IMR-90 (cell line): ENCODE results near the gene KANSL3. TPM values are rescaled to one million over a fixed set of nuclear protein-coding genes. Genes with fewer than 3 reads are reported as not detected.

Experiments used
- ATAC-seq: fragments of 200-7000 bp; cut with Tn5 transposase; 2 replicates; pipeline ENCODE4 v1.9.1; 2020; ENCODE audit warnings: low read depth, mild to moderate bottlenecking, moderate library complexity
- BruUV-seq: library from RNA; stranded (reverse); fragments of 400-500 nt; replicated peaks from 2 replicates; lab custom pipeline; 2021; lab: Mats Ljungman, UMichigan
- CTCF ChIA-PET: fragments of 300-600 bp; formaldehyde crosslinking; extraction: SDS; loops from one replicate; lab custom pipeline; 2021; ENCODE audit warnings: antibody characterized with exemption; lab: Yijun Ruan, JAX
- POLR2A ChIA-PET: fragments of 300-600 bp; sonication (Branson Sonifier 250); formaldehyde crosslinking; loops from one replicate; lab custom pipeline; 2022; ENCODE audit warnings: antibody characterized with exemption; ENCODE audit not compliant: unreplicated experiment; lab: Charles Lee
- DNase-seq: peaks from one replicate; pipeline ENCODE4 v3.0.0; 2013
- H2AFZ ChIP-seq: replicated peaks from 2 replicates; pipeline ENCODE3; 2013; ENCODE audit warnings: low read length, mild to moderate bottlenecking; ENCODE audit not compliant: poor library complexity
- H2AK5ac ChIP-seq: 2 replicates; pipeline ENCODE4 v1.6.1; 2013; ENCODE audit warnings: low read depth, low read length, inconsistent platforms
- H2AK9ac ChIP-seq: replicated peaks from 2 replicates; pipeline ENCODE3; 2013; ENCODE audit warnings: mild to moderate bottlenecking, low read depth, low read length, moderate library complexity; ENCODE audit not compliant: poor library complexity
- H2BK120ac ChIP-seq: 2 replicates; pipeline ENCODE4 v1.6.1; 2013; ENCODE audit warnings: low read depth, low read length, inconsistent platforms
- H2BK15ac ChIP-seq: 3 replicates; pipeline ENCODE4 v1.6.1; 2013; ENCODE audit warnings: low read depth, low read length, inconsistent platforms
- H2BK20ac ChIP-seq: 2 replicates; pipeline ENCODE4 v1.6.1; 2013; ENCODE audit warnings: low read depth, mild to moderate bottlenecking, inconsistent platforms, low read length, moderate library complexity
- H2BK5ac ChIP-seq: 2 replicates; pipeline ENCODE4 v1.6.1; 2013; ENCODE audit warnings: mild to moderate bottlenecking, low read depth, low read length, inconsistent platforms; ENCODE audit not compliant: poor library complexity, severe bottlenecking
- H3K14ac ChIP-seq: replicated peaks from 2 replicates; pipeline ENCODE4 v1.6.1; 2013; ENCODE audit warnings: low read depth, low read length, inconsistent platforms
- H3K18ac ChIP-seq: 2 replicates; pipeline ENCODE4 v1.6.1; 2013; ENCODE audit warnings: low read depth, low read length, control low read depth
- H3K23ac ChIP-seq: 2 replicates; pipeline ENCODE4 v1.6.1; 2013; ENCODE audit warnings: low read depth, low read length, inconsistent platforms
- H3K27ac ChIP-seq: 2 replicates; pipeline ENCODE4 v1.5.1; 2013; ENCODE audit warnings: mild to moderate bottlenecking, control low read depth, low read length; ENCODE audit not compliant: insufficient read depth
- H3K27me3 ChIP-seq: 2 replicates; pipeline ENCODE4 v1.6.1; 2013; ENCODE audit warnings: low read length; ENCODE audit not compliant: control insufficient read depth, insufficient read depth
- H3K36me3 ChIP-seq: 2 replicates; pipeline ENCODE4 v1.6.1; 2013; ENCODE audit warnings: low read length, mixed read lengths; ENCODE audit not compliant: control insufficient read depth, insufficient read depth
- H3K4ac ChIP-seq: 2 replicates; pipeline ENCODE4 v1.6.1; 2013; ENCODE audit warnings: low read depth, low read length, inconsistent platforms
- H3K4me1 ChIP-seq: 2 replicates; pipeline ENCODE4 v1.6.1; 2013; ENCODE audit warnings: low read length, mixed read lengths; ENCODE audit not compliant: control insufficient read depth, insufficient read depth
- H3K4me2 ChIP-seq: 2 replicates; pipeline ENCODE4 v1.6.1; 2013; ENCODE audit warnings: low read depth, mild to moderate bottlenecking, control low read depth, low read length, moderate library complexity
- H3K4me3 ChIP-seq: 2 replicates; pipeline ENCODE4 v1.5.1; 2013; ENCODE audit warnings: low read depth, mild to moderate bottlenecking, control low read depth, low read length, moderate library complexity; ENCODE audit not compliant: insufficient read depth
- H3K56ac ChIP-seq: 2 replicates; pipeline ENCODE4 v1.6.1; 2013; ENCODE audit warnings: low read length, inconsistent platforms; ENCODE audit not compliant: insufficient read depth; ENCODE audit errors: extremely low read depth
- H3K79me1 ChIP-seq, 2 experiments: 2 replicates each; pipeline ENCODE4 v1.6.1; 2013; ENCODE audit warnings: low read length in 2 of 2, inconsistent platforms in 1 of 2, low read depth in 1 of 2
- H3K9ac ChIP-seq: 2 replicates; pipeline ENCODE4 v1.6.1; 2013; ENCODE audit warnings: low read depth, low read length, control low read depth
- H3K9me1 ChIP-seq: 2 replicates; pipeline ENCODE4 v1.6.1; 2013; ENCODE audit warnings: low read length, inconsistent platforms; ENCODE audit not compliant: insufficient read depth
- H3K9me3 ChIP-seq: 2 replicates; pipeline ENCODE4 v1.6.1; 2013; ENCODE audit warnings: low read length; ENCODE audit not compliant: control insufficient read depth, insufficient read depth
- H4K20me1 ChIP-seq: 2 replicates; pipeline ENCODE4 v1.6.1; 2013; ENCODE audit warnings: low read length, inconsistent platforms; ENCODE audit not compliant: insufficient read depth
- H4K5ac ChIP-seq: 2 replicates; pipeline ENCODE4 v1.6.1; 2013; ENCODE audit warnings: mild to moderate bottlenecking, low read depth, low read length, control low read depth
- H4K8ac ChIP-seq, 2 experiments: 2 replicates each; pipeline ENCODE4 v1.6.1; 2013; ENCODE audit warnings: low read depth in 2 of 2, low read length in 2 of 2, control low read depth in 1 of 2, inconsistent platforms in 1 of 2
- H4K91ac ChIP-seq: 2 replicates; pipeline ENCODE4 v1.6.1; 2013; ENCODE audit warnings: low read depth, low read length, inconsistent platforms; ENCODE audit not compliant: insufficient read depth
- BHLHE40 ChIP-seq: fragments of 150-350 bp; IDR thresholded peaks from 2 replicates; pipeline ENCODE4 v1.6.1; 2016; ENCODE audit warnings: mild to moderate bottlenecking, low read depth, low read length
- CEBPB ChIP-seq: IDR thresholded peaks from 2 replicates; pipeline ENCODE4 v1.6.1; 2012; ENCODE audit warnings: low read depth, low read length, improper control_type of control experiment
- MAFK ChIP-seq: IDR thresholded peaks from 2 replicates; pipeline ENCODE4 v1.6.1; 2012; ENCODE audit warnings: low read depth, low read length, improper control_type of control experiment
- MAZ ChIP-seq: IDR thresholded peaks from 2 replicates; pipeline ENCODE4 v1.6.1; 2012; ENCODE audit warnings: low read depth, mild to moderate bottlenecking, low read length, improper control_type of control experiment, moderate library complexity, borderline replicate concordance
- POLR2A ChIP-seq: IDR thresholded peaks from 2 replicates; pipeline ENCODE4 v1.6.1; 2012; ENCODE audit warnings: mild to moderate bottlenecking, low read depth, low read length
- RFX5 ChIP-seq: IDR thresholded peaks from 2 replicates; pipeline ENCODE4 v1.8.0; 2012; ENCODE audit warnings: low read depth, mild to moderate bottlenecking, low read length, moderate library complexity
- WGBS, 2 experiments: methylation state at CpG; one replicate each; pipeline versions ENCODE4 v1.1.5 to v1.1.7; 2013; ENCODE audit warnings: missing lambda C conversion rate in 2 of 2; ENCODE audit not compliant: insufficient read length in 1 of 2; ENCODE audit errors: extremely low coverage in 2 of 2; 5-methylcytosine and 5-hydroxymethylcytosine counted together
- dilution Hi-C: fragments of 300-500 bp; cut with HindIII; formaldehyde crosslinking; loops from one replicate; pipeline ENCODE4 v1.14.3; 2018; ENCODE audit warnings: low sequenced_read_pairs; ENCODE audit not compliant: unreplicated experiment
- in situ Hi-C: fragments of 300-500 bp; cut with MboI; formaldehyde crosslinking; loops from 3 replicates; pipeline ENCODE4 v1.14.3; 2019; ENCODE audit warnings: low sequenced_read_pairs, inconsistent platforms, mixed read lengths
- intact Hi-C: fragments of 100-400 bp; cut with micrococcal nuclease; formaldehyde crosslinking; loops from 2 replicates; pipeline ENCODE4 v1.10.0; 2022
- polyA plus RNA-seq, 3 experiments: library from polyadenylated mRNA; depleted of rRNA; stranded (reverse); fragments of >200 nt; gene quantifications; 2 replicates each; pipeline ENCODE4 v1.2.3, GENCODE V29; 2012; ENCODE audit warnings: low replicate concordance in 1 of 3
- total RNA-seq: library from RNA; depleted of rRNA; stranded (reverse); fragments of >200 nt; gene quantifications from 2 replicates; pipeline ENCODE4 v1.2.3, GENCODE V29; 2012
- TF ChIP-seq, protein P1 (sequence below): conservative IDR thresholded peaks from 2 replicates; pipeline ENCODE4 v1.5.1; 2012; ENCODE audit warnings: mild to moderate bottlenecking, low read depth, low read length, improper control_type of control experiment
- TF ChIP-seq, protein P2 (sequence below): fragments of 150-350 bp; IDR thresholded peaks from 2 replicates; pipeline ENCODE4 v1.6.1; 2017; ENCODE audit warnings: mild to moderate bottlenecking, antibody characterized with exemption, low read length, low read depth

Gene KANSL3
- total and polyA plus RNA-seq, 2 of the 4 experiments (the other 2 are of a cell fraction): 22.2 to 26.3 TPM

DNA sequence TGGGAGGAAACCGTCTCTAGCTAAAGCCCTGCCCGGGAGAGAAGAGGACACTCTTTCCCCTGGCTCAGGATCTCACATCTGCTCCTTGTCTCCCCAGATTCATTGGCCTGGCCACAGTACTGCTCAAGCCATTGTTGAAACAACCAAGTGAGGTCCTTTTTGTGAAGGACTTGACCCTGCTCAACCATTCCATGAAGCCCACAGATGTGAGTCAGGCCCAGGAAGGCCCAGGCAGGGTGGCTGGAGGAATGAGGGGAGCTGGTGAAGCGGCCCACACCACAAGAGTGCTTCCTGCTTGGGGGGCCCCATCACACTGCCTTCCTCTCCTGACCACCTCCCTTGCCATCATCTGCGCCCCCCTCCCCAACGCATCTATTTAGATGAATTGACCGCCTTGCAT lies 9.6 kb upstream of the KANSL3 start:
- H3K4me3 ChIP-seq: no peak overlapping the region
- H3K23ac ChIP-seq: no peak overlapping the region
- H3K9ac ChIP-seq: no peak overlapping the region
- no peak for DNase-seq
- H2BK120ac ChIP-seq: no peak overlapping the region
- 95% methylated on average over 4 of the region's 6 CpGs; no CpG with 5 or more reads in 1 of the 2 experiments for WGBS, 2 experiments
- peak; percentile 42 for ATAC-seq
- H2AFZ ChIP-seq: no peak overlapping the region
- H3K56ac ChIP-seq: no peak overlapping the region
- H2AK5ac ChIP-seq: no peak overlapping the region
- peaks cover 3% of the 10 kb centered on the region; the same call in 1 of the 2 replicates for H3K9me1 ChIP-seq
- H2BK15ac ChIP-seq: no peak overlapping the region
- H3K9me3 ChIP-seq: no peaks in the 10 kb centered on the region
- no peak overlapping the region for H4K91ac ChIP-seq
- no peak overlapping the region for H2BK5ac ChIP-seq
- POLR2A ChIA-PET: no interaction called here
- H2BK20ac ChIP-seq: no peak overlapping the region
- no peak overlapping the region; the same call in 1 of the 2 replicates for H3K4ac ChIP-seq
- no peak overlapping the region for H3K4me2 ChIP-seq
- CTCF ChIA-PET: no interaction called here
- no TSS peak for BruUV-seq
- no peak overlapping the region for H3K18ac ChIP-seq
- H3K79me1 ChIP-seq: no peaks in the 10 kb centered on the region
- peak overlapping the region; percentile 32; the same call in 1 of the 2 replicates for H3K14ac ChIP-seq
- no peak overlapping the region for H4K5ac ChIP-seq
- in situ Hi-C loops (no loop called here), intact Hi-C loops (no loop called here), dilution Hi-C loops (no loop called here)
- H4K20me1 ChIP-seq: no peaks in the 10 kb centered on the region; the same call in 1 of the 2 replicates
- H3K27ac ChIP-seq: no peak overlapping the region
- no peaks in the 10 kb centered on the region for H3K36me3 ChIP-seq
- H3K27me3 ChIP-seq: no peaks in the 10 kb centered on the region
- H3K4me1 ChIP-seq: peaks cover 3% of the 10 kb centered on the region
- H2AK9ac ChIP-seq: peak overlapping the region; percentile 37
- TF ChIP-seq, protein P1, sequence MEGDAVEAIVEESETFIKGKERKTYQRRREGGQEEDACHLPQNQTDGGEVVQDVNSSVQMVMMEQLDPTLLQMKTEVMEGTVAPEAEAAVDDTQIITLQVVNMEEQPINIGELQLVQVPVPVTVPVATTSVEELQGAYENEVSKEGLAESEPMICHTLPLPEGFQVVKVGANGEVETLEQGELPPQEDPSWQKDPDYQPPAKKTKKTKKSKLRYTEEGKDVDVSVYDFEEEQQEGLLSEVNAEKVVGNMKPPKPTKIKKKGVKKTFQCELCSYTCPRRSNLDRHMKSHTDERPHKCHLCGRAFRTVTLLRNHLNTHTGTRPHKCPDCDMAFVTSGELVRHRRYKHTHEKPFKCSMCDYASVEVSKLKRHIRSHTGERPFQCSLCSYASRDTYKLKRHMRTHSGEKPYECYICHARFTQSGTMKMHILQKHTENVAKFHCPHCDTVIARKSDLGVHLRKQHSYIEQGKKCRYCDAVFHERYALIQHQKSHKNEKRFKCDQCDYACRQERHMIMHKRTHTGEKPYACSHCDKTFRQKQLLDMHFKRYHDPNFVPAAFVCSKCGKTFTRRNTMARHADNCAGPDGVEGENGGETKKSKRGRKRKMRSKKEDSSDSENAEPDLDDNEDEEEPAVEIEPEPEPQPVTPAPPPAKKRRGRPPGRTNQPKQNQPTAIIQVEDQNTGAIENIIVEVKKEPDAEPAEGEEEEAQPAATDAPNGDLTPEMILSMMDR: no peak
- TF ChIP-seq POLR2A (no peak), BHLHE40 (no peak), CEBPB (no peak), RFX5 (no peak), MAFK (no peak), MAZ (no peak)
- TF ChIP-seq, protein P2, sequence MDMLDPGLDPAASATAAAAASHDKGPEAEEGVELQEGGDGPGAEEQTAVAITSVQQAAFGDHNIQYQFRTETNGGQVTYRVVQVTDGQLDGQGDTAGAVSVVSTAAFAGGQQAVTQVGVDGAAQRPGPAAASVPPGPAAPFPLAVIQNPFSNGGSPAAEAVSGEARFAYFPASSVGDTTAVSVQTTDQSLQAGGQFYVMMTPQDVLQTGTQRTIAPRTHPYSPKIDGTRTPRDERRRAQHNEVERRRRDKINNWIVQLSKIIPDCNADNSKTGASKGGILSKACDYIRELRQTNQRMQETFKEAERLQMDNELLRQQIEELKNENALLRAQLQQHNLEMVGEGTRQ: no peak
- no peak overlapping the region for H4K8ac ChIP-seq
